ENCODE results near the gene SCARB1.
A peak's percentile ranks its signal among the peaks of the same experiment; 100 is the strongest.

The SCARB1 gene

DNA sequence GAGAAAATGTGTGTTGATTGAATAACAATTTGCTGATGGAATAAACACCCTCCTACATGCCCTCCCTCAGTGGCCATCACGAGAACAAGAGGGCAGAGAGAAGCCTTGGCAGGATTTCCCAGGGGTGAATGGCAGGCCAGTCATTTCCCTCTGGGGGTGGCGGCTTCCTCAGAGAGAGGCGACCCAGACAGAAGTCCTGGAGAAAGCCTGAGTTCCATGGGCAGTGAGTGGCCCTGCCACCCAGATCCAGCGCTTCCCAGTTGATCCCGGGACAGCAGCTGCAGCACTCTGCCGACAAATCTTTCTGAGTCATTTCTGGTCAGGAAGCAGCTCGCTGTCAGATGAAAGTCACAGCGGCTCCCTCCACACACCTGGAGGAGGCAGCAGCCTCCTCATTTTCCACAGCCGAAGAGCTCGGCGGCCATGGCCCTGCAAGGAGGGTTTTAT, 123.0 kb downstream of the SCARB1 start:
- DNase-seq = no peak

GRCh38 chr12:124739953-124740561, 123.6 kb downstream of the SCARB1 start:
- DNase-seq = no peak

GRCh38 chr12:124738636-124739467, 124.8 kb downstream of the SCARB1 start:
- no peak for DNase-seq

- DNase-seq = no peak
Measured at GRCh38 chr12:124737772-124738635, 125.7 kb downstream of the SCARB1 start.

DNA sequence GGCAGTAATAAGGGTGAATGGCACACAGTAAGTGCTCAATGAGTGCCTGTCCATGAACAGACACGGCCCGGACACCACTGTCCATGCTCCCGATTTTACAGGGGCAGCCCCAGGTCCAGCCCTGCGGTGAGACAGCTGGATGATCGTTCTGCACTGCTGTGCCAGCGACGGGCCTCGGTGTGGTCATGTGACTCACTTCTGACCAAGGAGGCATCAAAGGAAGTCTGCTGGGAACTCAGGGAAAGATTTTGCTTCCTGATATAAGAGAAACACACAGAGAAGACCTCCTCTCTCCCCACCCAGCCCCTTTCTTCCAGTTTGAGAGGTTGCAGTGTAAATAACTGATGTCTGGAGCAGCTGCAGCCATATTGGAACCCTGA, 126.6 kb downstream of the SCARB1 start:
- DNase-seq = no peak

GRCh38 chr12:124736115-124737039, 127.3 kb downstream of the SCARB1 start:
- DNase-seq = peak; percentile 41

DNA sequence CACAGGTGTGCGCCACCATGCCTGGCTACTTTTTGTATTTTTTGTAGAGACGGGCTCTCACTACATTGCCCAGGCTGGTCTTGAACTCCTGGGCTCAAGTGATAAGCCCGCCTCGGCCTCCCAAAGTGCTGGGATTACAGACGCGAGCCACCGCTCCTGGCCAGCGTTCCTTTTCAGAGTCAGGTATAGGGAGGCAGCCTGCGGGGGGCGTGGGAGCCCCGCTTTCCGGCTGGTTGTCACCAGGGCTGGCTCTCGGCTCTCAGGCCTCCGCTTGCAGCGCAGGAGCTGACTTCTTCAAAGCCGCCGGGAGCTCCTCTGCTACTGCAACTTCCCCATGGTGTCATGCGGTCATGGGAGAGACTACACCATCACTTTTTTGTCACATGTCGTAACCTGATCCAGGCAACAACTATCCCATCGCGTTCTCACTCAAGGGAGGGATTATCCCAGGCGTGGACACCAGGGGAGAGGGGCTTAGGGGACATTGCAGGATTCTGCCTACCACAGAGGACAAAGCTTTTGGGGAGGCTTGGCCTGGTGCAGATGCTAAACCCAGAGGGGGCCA, 129.4 kb downstream of the SCARB1 start:
- DNase-seq = no peak

DNA sequence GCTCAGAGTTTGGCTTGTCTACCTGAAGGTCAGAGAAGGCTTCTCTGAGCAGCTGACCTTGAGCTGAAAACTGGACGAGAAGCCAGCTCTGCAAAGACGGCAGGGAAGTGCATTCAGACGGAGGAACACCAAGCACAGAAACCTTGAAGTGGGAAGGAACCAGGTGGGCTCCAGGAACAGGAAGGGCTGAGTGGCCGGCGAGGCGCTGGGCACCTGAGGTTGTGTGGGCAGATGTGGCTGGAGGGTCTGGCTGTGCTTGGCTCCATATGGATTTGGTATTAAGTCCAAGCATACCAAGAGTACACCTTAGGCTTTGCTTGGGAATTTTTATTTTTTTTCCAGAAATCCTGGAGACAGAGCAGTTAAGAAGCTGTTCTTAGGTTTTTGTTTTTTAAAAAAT, 130.6 kb downstream of the SCARB1 start:
- DNase-seq = no peak

DNA sequence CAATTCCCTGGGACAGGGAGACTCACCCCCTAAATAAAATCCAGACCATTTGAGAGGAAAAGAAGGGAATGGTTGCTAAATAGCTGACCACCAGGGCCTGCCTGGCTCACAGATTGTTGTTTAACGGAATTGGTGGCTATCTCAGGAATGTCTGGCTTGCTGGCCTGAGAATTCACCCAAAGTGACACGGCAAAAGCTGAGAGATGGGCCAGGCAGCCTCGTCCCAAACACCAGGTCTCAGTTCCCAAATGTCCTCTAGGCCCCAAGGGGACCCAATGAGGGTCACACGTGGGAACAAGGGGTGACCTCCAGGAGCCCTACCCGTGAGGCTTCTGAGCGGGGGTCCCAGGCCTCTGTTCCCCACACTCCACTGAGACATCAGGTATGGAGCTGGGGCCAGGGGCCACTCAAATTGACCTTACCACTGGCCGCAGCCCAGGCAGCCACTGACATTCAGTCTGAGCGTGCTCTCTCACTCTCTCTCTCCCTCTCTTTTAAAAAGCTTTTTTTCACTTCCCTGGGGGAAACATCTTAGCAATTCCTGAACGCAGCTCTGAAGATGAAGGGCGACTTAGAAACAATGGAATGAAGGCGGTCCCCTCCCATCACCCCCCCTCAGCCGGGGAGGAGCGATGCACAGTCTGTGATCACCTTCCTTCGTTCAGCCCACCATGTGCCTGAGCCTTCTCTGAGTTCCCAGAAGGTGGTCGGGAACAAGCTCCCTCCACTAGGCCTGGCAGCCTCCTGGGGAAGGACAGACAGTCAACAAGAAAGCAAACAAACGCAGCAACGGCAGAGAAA, 131.2 kb downstream of the SCARB1 start:
- no peak for DNase-seq

DNA sequence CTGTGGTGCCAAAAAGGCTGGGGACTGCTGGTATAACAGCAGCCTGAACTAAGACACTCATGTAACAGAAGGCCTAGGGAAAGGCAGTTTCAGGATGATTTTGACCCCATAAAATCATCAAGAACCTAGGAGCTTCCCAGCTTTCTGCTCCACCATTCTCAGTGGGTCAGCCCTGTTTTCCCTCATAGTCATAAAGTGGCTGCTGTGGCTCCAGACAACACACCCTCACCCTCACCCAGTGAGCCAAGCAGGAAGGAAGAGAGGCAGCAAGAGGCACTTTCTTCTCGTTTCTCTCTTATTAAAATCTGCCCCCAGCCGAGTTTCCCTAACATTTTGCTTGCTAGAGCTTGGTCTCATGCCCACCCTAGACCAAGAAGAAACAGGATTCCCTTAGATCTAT, 131.8 kb downstream of the SCARB1 start:
- DNase-seq = no peak

DNA sequence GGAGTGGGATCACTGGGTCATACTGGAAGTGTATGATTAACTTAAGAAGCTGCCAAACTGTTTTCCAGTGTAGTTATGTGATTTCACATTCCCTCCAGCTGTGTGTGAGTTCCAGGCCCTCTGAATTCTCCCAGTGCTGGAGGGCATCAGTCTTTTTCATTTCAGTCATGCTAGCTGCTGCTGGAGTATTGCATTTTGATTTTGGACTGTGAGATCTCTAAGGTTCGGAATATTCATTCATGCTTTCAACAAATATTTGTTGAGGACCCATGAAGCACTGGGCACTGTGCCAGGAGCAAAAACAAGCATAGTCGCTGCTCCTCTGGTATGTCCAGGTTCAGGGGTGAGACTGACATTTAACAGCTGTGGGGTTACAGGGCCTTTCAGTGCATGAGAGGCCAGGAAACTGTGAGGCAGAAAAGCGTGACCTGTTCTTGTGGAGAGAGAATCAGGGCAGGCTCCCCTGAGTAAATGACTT, 133.2 kb downstream of the SCARB1 start:
- no peak for DNase-seq

- no peak for DNase-seq
Measured at GRCh38 chr12:124727922-124728321, 135.7 kb downstream of the SCARB1 start.

GRCh38 chr12:124727264-124727800, 136.3 kb downstream of the SCARB1 start:
- no peak for DNase-seq

Measured in activated CD8-positive, alpha-beta memory T cell treated with anti-CD3 and anti-CD28 coated beads, Interleukin-2, amount 50 U/mL, for 4 hours (primary cell).